Endothelial cell of umbilical vein (primary cell): ENCODE data around the gene PDE6D. TPM values are rescaled to one million over a fixed set of nuclear protein-coding genes. Genes with fewer than 3 reads are reported as not detected.

ENCODE experiments used
- BruUV-seq: library from RNA; stranded (reverse); fragments of 400-500 nt; replicated peaks from 2 replicates; lab custom pipeline; 2021; lab: Mats Ljungman, UMichigan
- CTCF ChIA-PET: fragments of 300-600, 350-600 bp; sonication (Branson Sonifier 250); formaldehyde crosslinking; loops from one replicate; lab custom pipeline; 2021; ENCODE audit warnings: antibody characterized with exemption, inconsistent platforms; lab: Charles Lee
- POLR2A ChIA-PET: fragments of 300-600, 350-600 bp; sonication (Branson Sonifier 250); formaldehyde crosslinking; loops from one replicate; lab custom pipeline; 2021; ENCODE audit warnings: antibody characterized with exemption, inconsistent platforms; lab: Charles Lee
- DNase-seq: peaks from one replicate; pipeline ENCODE4 v3.0.0-alpha.2; 2011; ENCODE audit warnings: low read depth, low spot score
- FAIRE-seq: peaks from 2 replicates; lab custom pipeline; 2011; peaks lifted over from hg19 to GRCh38; lab: Jason Lieb, UNC
- H2AFZ ChIP-seq: 2 replicates; pipeline ENCODE4 v1.6.0; 2012; ENCODE audit warnings: low read depth, low read length, control low read depth, inconsistent platforms
- H3K27ac ChIP-seq: 2 replicates; pipeline ENCODE4 v1.5.1; 2011; ENCODE audit warnings: low read depth, mild to moderate bottlenecking, control low read depth, low read length, moderate library complexity; ENCODE audit not compliant: insufficient read depth
- H3K27me3 ChIP-seq, 2 experiments: 2 replicates each; pipeline versions ENCODE4 v1.6.0 to v1.6.1; 2011; ENCODE audit warnings: low read length in 2 of 2, mixed read lengths in 1 of 2; ENCODE audit not compliant: control insufficient read depth in 2 of 2, insufficient read depth in 2 of 2
- H3K36me3 ChIP-seq, 2 experiments: 2 replicates in 1 of 2; 3 replicates in 1 of 2; pipeline ENCODE4 v1.5.1; 2011; ENCODE audit warnings: low read length in 2 of 2, mild to moderate bottlenecking in 1 of 2, moderate library complexity in 1 of 2; ENCODE audit not compliant: control insufficient read depth in 2 of 2, insufficient read depth in 2 of 2; ENCODE audit errors: extremely low read depth in 1 of 2
- H3K4me1 ChIP-seq: 3 replicates; pipeline ENCODE4 v1.5.1; 2011; ENCODE audit warnings: mild to moderate bottlenecking, low read length; ENCODE audit not compliant: control insufficient read depth, insufficient read depth; ENCODE audit errors: extremely low read depth
- H3K4me2 ChIP-seq: 2 replicates; pipeline ENCODE4 v1.6.1; 2011; ENCODE audit warnings: low read length, control low read depth, mixed read lengths; ENCODE audit not compliant: insufficient read depth
- H3K4me3 ChIP-seq, 3 experiments: fragments of 200-600 bp in 1 of 3; sonication (generic), shearing (Covaris generic) in 1 of 3; replicated peaks in 1 of 3; 2 replicates each; pipeline ENCODE4 v1.5.1; 2011 to 2016; ENCODE audit warnings: control low read depth in 3 of 3, low read length in 3 of 3, mild to moderate bottlenecking in 2 of 3, inconsistent platforms in 1 of 3, low read depth in 1 of 3, moderate library complexity in 1 of 3; ENCODE audit not compliant: insufficient read depth in 1 of 3
- H3K79me2 ChIP-seq: 2 replicates; pipeline ENCODE4 v1.6.0; 2012; ENCODE audit warnings: low read length, inconsistent platforms; ENCODE audit not compliant: control insufficient read depth, insufficient read depth
- H3K9ac ChIP-seq: replicated peaks from 2 replicates; pipeline ENCODE3; 2011; ENCODE audit warnings: low read length, control low read depth; ENCODE audit not compliant: insufficient read depth; ENCODE audit errors: extremely low read depth
- H3K9me1 ChIP-seq: replicated peaks from 3 replicates; pipeline ENCODE4 v1.6.0; 2011; ENCODE audit warnings: mild to moderate bottlenecking, low read length; ENCODE audit not compliant: control insufficient read depth, insufficient read depth; ENCODE audit errors: extremely low read depth
- H3K9me3 ChIP-seq: replicated peaks from 2 replicates; pipeline ENCODE4 v1.5.1; 2012; ENCODE audit warnings: low read length, inconsistent platforms; ENCODE audit not compliant: control insufficient read depth, insufficient read depth
- H4K20me1 ChIP-seq: replicated peaks from 2 replicates; pipeline ENCODE3; 2011; ENCODE audit warnings: mild to moderate bottlenecking, low read length; ENCODE audit not compliant: control insufficient read depth, insufficient read depth; ENCODE audit errors: extremely low read depth
- CTCF ChIP-seq, 2 donors: IDR thresholded peaks; 1 replicate in 1 of 2; 2 replicates in 1 of 2; pipeline ENCODE4 v1.5.1; 2011; ENCODE audit warnings: low read length in 2 of 2, mild to moderate bottlenecking in 2 of 2, moderate library complexity in 2 of 2, control low read depth in 1 of 2, inconsistent platforms in 1 of 2, low read depth in 1 of 2; ENCODE audit not compliant: insufficient read depth in 1 of 2; ENCODE audit errors: extremely low read depth in 1 of 2
- EZH2 ChIP-seq: IDR thresholded peaks from 2 replicates; pipeline ENCODE4 v1.6.1; 2012; ENCODE audit warnings: borderline replicate concordance, low read depth, mild to moderate bottlenecking, moderate library complexity, low read length, inconsistent platforms; ENCODE audit not compliant: severe bottlenecking
- FOS ChIP-seq: IDR thresholded peaks from 2 replicates; pipeline ENCODE4 v1.6.1; 2011; ENCODE audit warnings: mild to moderate bottlenecking, low read length, moderate library complexity, borderline replicate concordance; ENCODE audit not compliant: insufficient read depth
- GATA2 ChIP-seq: IDR thresholded peaks from 2 replicates; pipeline ENCODE4 v1.7.0; 2011; ENCODE audit warnings: low read depth, mild to moderate bottlenecking, moderate library complexity, mixed read lengths, low read length; ENCODE audit not compliant: insufficient read length, insufficient read depth
- JUN ChIP-seq: IDR thresholded peaks from 2 replicates; pipeline ENCODE4 v1.6.1; 2011; ENCODE audit warnings: borderline replicate concordance, low read depth; ENCODE audit not compliant: insufficient read length, insufficient read depth
- MAX ChIP-seq: IDR thresholded peaks from 2 replicates; pipeline ENCODE4 v1.6.1; 2011; ENCODE audit not compliant: insufficient read depth, insufficient read length
- MYC ChIP-seq: IDR thresholded peaks from one replicate; pipeline ENCODE4 v1.6.1; 2011; ENCODE audit warnings: mild to moderate bottlenecking, low read depth, low read length
- POLR2A ChIP-seq: IDR thresholded peaks from 2 replicates; pipeline ENCODE4 v1.6.1; 2012; ENCODE audit warnings: low read depth, mild to moderate bottlenecking, control low read depth, low read length
- POLR2AphosphoS5 ChIP-seq: IDR thresholded peaks from 2 replicates; pipeline ENCODE4 v1.6.1; 2012; ENCODE audit warnings: low read depth, mild to moderate bottlenecking, control low read depth, low read length, moderate library complexity; ENCODE audit not compliant: insufficient read depth
- dilution Hi-C: fragments of 300-500 bp; cut with MboI; formaldehyde crosslinking; loops from one replicate; pipeline ENCODE4 v1.15.0; 2019; ENCODE audit warnings: low sequenced_read_pairs; ENCODE audit not compliant: extremely low pct_ligation_motif_present
- intact Hi-C: fragments of 100-400 bp; cut with micrococcal nuclease; formaldehyde crosslinking; loops from one replicate; pipeline ENCODE4 v1.10.0; 2022
- polyA plus RNA-seq, 4 experiments: library from polyadenylated mRNA; depleted of rRNA in 3 of 4; stranded (reverse) in 3 of 4; unstranded in 1 of 4; fragments of >200 nt; gene quantifications; 2 replicates each; pipeline versions ENCODE4 v1.2.1 to v1.2.3, GENCODE V29; 2011 to 2012; ENCODE audit warnings: missing spikeins in 1 of 4
- total RNA-seq: library from RNA; stranded (reverse); gene quantifications from 2 replicates; pipeline ENCODE4 v1.2.3, GENCODE V29; 2021

Gene PDE6D
- total and polyA plus RNA-seq, 2 donors (not counting 3 experiments of a cell fraction or from before 2014, with no cell fraction given), result 23.8 to 36.8 TPM

- TF ChIP-seq EZH2 (no peak), POLR2A (no peak), GATA2 (no peak), FOS (no peak), JUN (no peak), MYC (no peak), CTCF (IDR thresholded peaks at IDR 0.05; ENCODE audit: extremely low read depth in 1 of 2, insufficient read depth in 1 of 2, low read depth in 1 of 2, low read length in 2 of 2) (no peak), POLR2AphosphoS5 (no peak), MAX (no peak)
- Histone ChIP-seq H3K4me3 (no peak overlapping the region), H3K36me3 (no peaks in the 10 kb centered on the region), H4K20me1 (no peaks in the 10 kb centered on the region), H3K9ac (no peak overlapping the region), H3K27me3 (no peaks in the 10 kb centered on the region), H3K79me2 (no peaks in the 10 kb centered on the region), H3K9me1 (no peaks in the 10 kb centered on the region), H2AFZ (no peak overlapping the region), H3K9me3 (no peaks in the 10 kb centered on the region), H3K4me1 (peaks cover 2% of the 10 kb centered on the region), H3K4me2 (no peak overlapping the region), H3K27ac (no peak overlapping the region)
- dilution Hi-C loops (no loop called here), intact Hi-C loops (loop anchor here (1.0 kb wide), 1 partner anchor 29 kb away; no protein-coding TSS in a partner anchor)
- no peak for FAIRE-seq
- DNase-seq, result no peak
- no TSS peak for BruUV-seq
- CTCF ChIA-PET, result interaction anchor here (0.6 to 9.6 kb wide), 11 partner anchors 9 to 82 kb away, joined by 3 to 107 read pairs (median 6); partner anchors contain the start of gene PTMA
- POLR2A ChIA-PET, result interaction anchor here (0.6 to 1.1 kb wide), 3 partner anchors 22 to 133 kb away, joined by 3 to 5 read pairs (median 3); partner anchors contain the start of gene PTMA
Observed at GRCh38 chr2:231686192-231687100, 94.6 kb downstream of the PDE6D start.
